Upper lobe of left lung (tissue), 6 donors: Measurements from ENCODE around the gene POLD2. TPM values are rescaled to one million over a fixed set of nuclear protein-coding genes. Genes with fewer than 3 reads are reported as not detected.

Source experiments
- ATAC-seq, 2 donors: fragments of 200-7000 bp; cut with Tn5 transposase; one replicate each; pipeline ENCODE4 v1.9.1; 2022; ENCODE audit warnings: mild to moderate bottlenecking in 2 of 2, moderate library complexity in 2 of 2; ENCODE audit not compliant: low FRiP score in 2 of 2
- DNase-seq, 2 donors: peaks; one replicate each; pipeline ENCODE4 v3.0.0-alpha.2; 2019 to 2020
- H3K27ac ChIP-seq, 4 donors: fragments of 200-600 bp; sonication (generic); one replicate each; pipeline ENCODE4 v1.5.1; 2016 to 2019
- H3K27me3 ChIP-seq, 4 donors: fragments of 200-600 bp; sonication (generic); one replicate each; pipeline ENCODE4 v1.5.1; 2017 to 2019
- H3K36me3 ChIP-seq, 4 donors: fragments of 200-600 bp; sonication (generic); one replicate each; pipeline ENCODE4 v1.5.1; 2016 to 2019
- H3K4me1 ChIP-seq, 4 donors: fragments of 200-600 bp; sonication (generic); one replicate each; pipeline ENCODE4 v1.5.1; 2018 to 2019
- H3K4me3 ChIP-seq, 4 donors: fragments of 200-600 bp; sonication (generic); one replicate each; pipeline ENCODE4 v1.5.1; 2017 to 2019; ENCODE audit warnings: mild to moderate bottlenecking in 2 of 4, moderate library complexity in 1 of 4
- H3K9me3 ChIP-seq, 4 donors: fragments of 200-600 bp; sonication (generic); one replicate each; pipeline ENCODE4 v1.5.1; 2018 to 2019
- CTCF ChIP-seq, 6 experiments: fragments of 450-650 bp in 4 of 6; fragments of 200-600 bp in 2 of 6; sonication (generic) in 2 of 6; IDR thresholded peaks; one replicate each; pipeline ENCODE4 v1.5.1; 2016 to 2019; ENCODE audit warnings: antibody characterized with exemption in 6 of 6
- EP300 ChIP-seq, 4 donors: sonication (generic); formaldehyde crosslinking; IDR thresholded peaks; one replicate each; pipeline ENCODE4 v1.5.1; 2017; ENCODE audit warnings: antibody characterized with exemption in 4 of 4, control low read depth in 2 of 4
- POLR2A ChIP-seq, 4 donors: fragments of 450-650 bp; IDR thresholded peaks; one replicate each; pipeline ENCODE4 v1.5.1; 2016 to 2017; ENCODE audit warnings: antibody characterized with exemption in 4 of 4, mild to moderate bottlenecking in 2 of 4
- POLR2AphosphoS5 ChIP-seq, 2 donors: sonication (generic); formaldehyde crosslinking; IDR thresholded peaks; one replicate each; pipeline ENCODE4 v1.5.1; 2017; ENCODE audit warnings: antibody characterized with exemption in 2 of 2
- WGBS, 2 donors: methylation state at CpG; one replicate each; pipeline ENCODE4 v1.1.5; 2017 to 2018; 5-methylcytosine and 5-hydroxymethylcytosine counted together
- total RNA-seq, 6 donors: library from RNA; depleted of rRNA in 4 of 6; stranded (reverse); fragments of >200 nt in 4 of 6; gene quantifications; one replicate each; pipeline versions ENCODE4 v1.1.0 to v1.2.1, GENCODE V29; 2016 to 2021
- donor health status: DM: no; HTN: no; CAD: no; lungs with moderate emphysema.
- donor health status: DM: no; HTN: yes; CAD: no; lungs with severe emphysema.

The POLD2 gene
- total RNA-seq, 6 donors from 2014 or later, result 27.2 to 70.1 (median 52.5) TPM

GRCh38 chr7:44136731-44137130, 13.4 kb upstream of the POLD2 start:
- no peak for DNase-seq
- TF ChIP-seq POLR2A (IDR thresholded peaks at IDR 0.05) (no peak), POLR2AphosphoS5 (IDR thresholded peaks at IDR 0.05) (no peak), CTCF (IDR thresholded peaks at IDR 0.05) (no peak), EP300 (IDR thresholded peaks at IDR 0.05) (no peak)
- Histone ChIP-seq H3K27ac (no peak overlapping the region), H3K9me3 (no peaks in the 10 kb centered on the region), H3K4me3 (no peak overlapping the region), H3K36me3 (no peaks in the 10 kb centered on the region), H3K27me3 (no peaks in the 10 kb centered on the region), H3K4me1 (no peaks in the 10 kb centered on the region)
- WGBS, 2 donors, result 81 to 91% methylated on average over 5 of the region's 5 CpGs
- no peak for ATAC-seq

GRCh38 chr7:44134943-44135628, 11.7 kb upstream of the POLD2 start:
- no peak for DNase-seq
- 94 to 95% methylated on average over 4 of the region's 4 CpGs for WGBS, 2 donors

GRCh38 chr7:44133295-44133694, 9.9 kb upstream of the POLD2 start:
- no peak overlapping the region for H3K4me3 ChIP-seq
- ATAC-seq, result no peak
- no peak for DNase-seq
- 63 to 70% methylated on average over 3 of the region's 3 CpGs for WGBS, 2 donors
- H3K36me3 ChIP-seq, result no peaks in the 10 kb centered on the region
- no peaks in the 10 kb centered on the region for H3K4me1 ChIP-seq
- no peak overlapping the region for H3K27ac ChIP-seq
- H3K27me3 ChIP-seq, result no peaks in the 10 kb centered on the region
- no peak for TF ChIP-seq POLR2AphosphoS5 (IDR thresholded peaks at IDR 0.05)
- TF ChIP-seq CTCF (IDR thresholded peaks at IDR 0.05), result no peak
- no peak for TF ChIP-seq EP300 (IDR thresholded peaks at IDR 0.05)
- no peak for TF ChIP-seq POLR2A (IDR thresholded peaks at IDR 0.05)
- no peaks in the 10 kb centered on the region for H3K9me3 ChIP-seq

More at GRCh38 chr7:44134943-44135628, 11.7 kb upstream of the POLD2 start:
- H3K27me3 ChIP-seq, result no peaks in the 10 kb centered on the region
- no peak overlapping the region for H3K27ac ChIP-seq
- H3K36me3 ChIP-seq, result no peaks in the 10 kb centered on the region
- no peak for ATAC-seq
- no peak overlapping the region for H3K4me3 ChIP-seq
- no peaks in the 10 kb centered on the region for H3K9me3 ChIP-seq
- TF ChIP-seq CTCF (IDR thresholded peaks at IDR 0.05) (no peak), EP300 (IDR thresholded peaks at IDR 0.05) (no peak), POLR2AphosphoS5 (IDR thresholded peaks at IDR 0.05) (no peak), POLR2A (IDR thresholded peaks at IDR 0.05) (no peak)
- no peaks in the 10 kb centered on the region for H3K4me1 ChIP-seq

- no peaks in the 10 kb centered on the region for H3K4me1 ChIP-seq
- no peaks in the 10 kb centered on the region for H3K27me3 ChIP-seq
- DNase-seq (no peak), ATAC-seq (no peak)
- TF ChIP-seq CTCF (IDR thresholded peaks at IDR 0.05), result no peak
- no peak for TF ChIP-seq POLR2A (IDR thresholded peaks at IDR 0.05)
- no peak for TF ChIP-seq POLR2AphosphoS5 (IDR thresholded peaks at IDR 0.05)
- no peak for TF ChIP-seq EP300 (IDR thresholded peaks at IDR 0.05)
- no peaks in the 10 kb centered on the region for H3K9me3 ChIP-seq
- H3K36me3 ChIP-seq, result no peaks in the 10 kb centered on the region
- H3K4me3 ChIP-seq, result no peak overlapping the region
- no peak overlapping the region for H3K27ac ChIP-seq
- 64 to 73% methylated on average over 2 of the region's 2 CpGs for WGBS, 2 donors
Measured at GRCh38 chr7:44132039-44132438, 8.7 kb upstream of the POLD2 start.
